CD4-positive, alpha-beta T cell treated with Interleukin-4 for 4 hours (primary cell): ENCODE measurements around the gene ITGA8.

Experiments
- DNase-seq: peaks from one replicate; pipeline ENCODE4 v3.0.0-alpha.2; 2020

ITGA8 gene

GRCh38 chr10:15730341-15730740, 10.6 kb upstream of the ITGA8 start:
- DNase-seq: no peak

GRCh38 chr10:15729890-15730289, 10.2 kb upstream of the ITGA8 start:
- no peak for DNase-seq

GRCh38 chr10:15726042-15726441, 6.3 kb upstream of the ITGA8 start:
- no peak for DNase-seq

- DNase-seq: no peak
Observed at GRCh38 chr10:15725603-15726002, 5.9 kb upstream of the ITGA8 start.

DNA sequence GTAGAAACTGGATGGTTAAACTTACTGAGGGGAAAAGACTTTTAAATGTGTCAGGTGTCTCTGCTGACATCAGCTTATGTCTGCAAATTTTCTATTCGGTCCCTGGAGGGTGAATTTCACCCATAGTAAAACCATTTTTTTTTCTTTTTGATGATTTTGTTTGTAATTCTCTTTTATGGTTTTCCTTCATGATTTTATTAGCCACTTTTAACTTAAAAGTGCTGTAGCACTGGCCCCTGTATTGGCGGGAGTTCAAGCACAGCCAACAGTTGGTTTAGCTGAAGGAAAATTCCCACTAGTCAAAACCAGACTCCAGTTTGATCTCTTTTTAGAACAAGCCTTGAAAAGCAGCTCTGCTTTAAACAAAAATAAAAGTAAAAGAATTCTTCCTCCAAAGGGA, 5.0 kb upstream of the ITGA8 start:
- no peak for DNase-seq

DNA sequence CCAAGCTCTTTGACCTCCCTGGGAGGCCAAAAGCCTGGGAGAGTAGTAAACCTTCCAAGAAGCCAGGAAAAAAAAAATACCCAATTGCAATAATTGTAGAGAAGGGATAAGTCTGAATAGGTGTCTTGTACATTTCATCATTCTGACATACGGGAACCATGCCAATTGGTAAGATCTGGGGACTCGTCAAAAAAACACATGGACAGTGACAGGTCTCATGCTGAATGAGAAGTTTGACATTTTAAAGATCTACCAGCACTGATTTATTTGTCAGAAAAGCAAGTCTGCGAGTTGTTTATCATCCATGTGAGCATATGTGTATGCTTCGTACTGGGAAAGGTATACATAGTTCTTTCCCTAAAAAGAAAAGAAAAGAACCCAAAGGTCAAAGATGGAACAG, 4.1 kb upstream of the ITGA8 start:
- no peak for DNase-seq

GRCh38 chr10:15720635-15721287, 1.0 kb upstream of the ITGA8 start:
- DNase-seq: no peak

DNA sequence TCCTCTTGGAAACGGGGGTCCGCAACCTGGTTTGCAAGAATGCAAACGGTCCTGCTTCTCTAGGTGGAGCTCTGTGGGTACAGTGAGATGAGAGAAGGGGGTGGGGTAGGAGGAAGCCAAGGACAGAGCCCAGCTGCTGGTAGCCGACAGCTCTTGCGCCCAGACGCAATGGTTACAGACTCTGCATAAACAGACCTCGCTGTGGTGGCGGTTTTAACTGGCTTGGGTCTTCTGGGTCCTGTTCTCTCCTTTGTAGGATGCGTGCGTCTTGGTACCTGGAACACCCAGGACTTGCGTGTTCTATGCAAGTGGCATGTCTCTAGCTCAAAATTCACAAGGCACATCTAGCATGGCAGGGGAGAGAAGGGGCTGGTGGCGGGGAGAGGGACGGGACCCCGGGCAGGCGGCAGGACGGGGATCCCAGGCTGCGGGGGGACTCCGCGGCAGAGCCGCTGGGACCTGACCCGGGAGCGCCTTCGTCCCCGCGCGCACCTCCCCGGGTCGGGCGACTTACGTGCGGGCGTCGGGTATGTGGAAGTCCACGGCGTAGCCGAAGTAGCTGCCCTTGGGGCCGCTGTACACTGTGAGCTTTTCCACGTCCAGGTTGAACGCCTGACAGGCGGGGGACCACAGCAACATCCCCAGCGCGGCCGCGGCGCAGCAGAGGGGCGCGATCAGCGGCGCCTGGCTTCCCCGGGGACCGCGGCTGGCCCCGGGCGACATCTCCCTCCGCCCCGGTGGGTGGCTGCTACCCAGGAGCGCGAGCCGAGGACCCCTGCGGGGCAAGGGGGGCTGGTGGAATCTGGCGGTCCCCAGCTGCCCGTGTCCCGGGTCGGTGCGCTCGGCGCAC, 448 bp downstream of the ITGA8 start:
- DNase-seq: no peak

- DNase-seq: no peak
Observed at GRCh38 chr10:15718694-15719048, 1.1 kb downstream of the ITGA8 start.

- no peak for DNase-seq
Observed at GRCh38 chr10:15715619-15716227, 4.0 kb downstream of the ITGA8 start.

DNA sequence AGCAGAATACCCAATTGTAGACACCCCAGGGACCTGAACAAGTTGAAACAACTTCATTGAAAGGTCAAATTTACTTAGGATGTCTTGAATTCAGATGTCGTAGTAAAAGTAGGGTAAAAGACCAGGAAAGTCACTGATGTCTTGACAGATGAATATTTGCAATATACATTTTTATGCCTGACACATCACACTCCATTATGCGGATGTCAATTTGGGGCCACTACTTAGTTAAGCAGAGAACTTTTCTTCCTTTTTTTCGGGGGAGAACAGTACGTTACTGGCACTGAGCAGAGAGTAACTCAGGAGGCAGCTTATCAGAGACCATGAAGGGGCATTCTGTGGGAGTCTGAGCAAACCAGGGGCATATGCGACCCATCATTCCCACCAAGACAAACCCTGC, 4.9 kb downstream of the ITGA8 start:
- DNase-seq: no peak

GRCh38 chr10:15712883-15713282, 6.8 kb downstream of the ITGA8 start:
- DNase-seq: no peak

- DNase-seq: no peak
Observed at GRCh38 chr10:15710455-15710854, 9.3 kb downstream of the ITGA8 start.

- no peak for DNase-seq
Observed at GRCh38 chr10:15705298-15705697, 14.4 kb downstream of the ITGA8 start.

DNA sequence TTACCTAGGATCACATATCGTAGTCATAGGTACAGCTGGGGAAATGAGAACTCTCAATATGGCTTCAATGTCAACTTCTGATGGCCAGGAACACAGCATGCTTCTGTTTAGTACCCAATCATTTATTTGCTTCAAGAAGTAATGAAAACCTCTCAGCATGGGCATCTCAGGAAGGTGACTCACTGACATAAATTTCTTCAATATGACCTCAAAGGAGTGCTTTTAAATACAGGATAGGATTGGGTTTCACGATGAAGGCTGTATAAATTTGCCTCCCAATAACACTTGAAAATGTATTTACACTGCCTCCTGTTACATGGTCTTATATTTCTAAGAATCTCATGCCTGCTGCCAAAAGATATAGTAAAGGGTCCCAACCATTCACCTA, 15.1 kb downstream of the ITGA8 start:
- DNase-seq: no peak

DNA sequence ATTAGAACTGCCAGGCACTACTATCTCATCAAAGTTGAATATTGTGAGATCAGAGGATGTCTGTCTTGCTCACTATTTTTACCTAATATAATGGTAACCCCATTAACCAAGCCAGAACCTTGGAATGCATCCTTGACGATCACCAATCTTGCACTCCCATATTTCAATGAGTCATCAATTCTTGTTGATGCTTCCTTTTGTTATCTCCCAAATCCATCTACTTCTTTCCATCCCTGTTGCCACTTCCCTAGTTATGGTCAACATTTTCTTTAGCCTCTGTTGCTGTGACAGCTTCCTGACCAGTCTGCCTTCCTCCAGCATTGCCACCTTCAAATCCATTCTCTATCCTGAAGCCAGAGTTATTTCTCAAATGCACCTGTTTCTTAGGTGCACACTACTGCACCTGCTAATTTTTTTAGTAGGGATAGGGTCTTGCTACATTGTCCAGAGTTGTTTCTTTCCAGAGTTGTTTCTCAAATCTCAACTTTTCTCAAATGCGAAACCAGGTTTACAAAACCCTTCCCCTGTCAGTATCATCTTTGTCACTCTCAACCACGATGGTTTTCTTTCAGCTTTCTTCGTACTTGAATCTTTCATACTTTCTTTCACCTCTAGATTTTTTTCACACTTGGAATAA, 15.7 kb downstream of the ITGA8 start:
- DNase-seq: no peak

- DNase-seq: no peak
Observed at GRCh38 chr10:15703151-15703880, 16.4 kb downstream of the ITGA8 start.

- DNase-seq: no peak
Observed at GRCh38 chr10:15700078-15700674, 19.5 kb downstream of the ITGA8 start.

- DNase-seq: no peak
Observed at GRCh38 chr10:15695852-15696251, 23.9 kb downstream of the ITGA8 start.

DNA sequence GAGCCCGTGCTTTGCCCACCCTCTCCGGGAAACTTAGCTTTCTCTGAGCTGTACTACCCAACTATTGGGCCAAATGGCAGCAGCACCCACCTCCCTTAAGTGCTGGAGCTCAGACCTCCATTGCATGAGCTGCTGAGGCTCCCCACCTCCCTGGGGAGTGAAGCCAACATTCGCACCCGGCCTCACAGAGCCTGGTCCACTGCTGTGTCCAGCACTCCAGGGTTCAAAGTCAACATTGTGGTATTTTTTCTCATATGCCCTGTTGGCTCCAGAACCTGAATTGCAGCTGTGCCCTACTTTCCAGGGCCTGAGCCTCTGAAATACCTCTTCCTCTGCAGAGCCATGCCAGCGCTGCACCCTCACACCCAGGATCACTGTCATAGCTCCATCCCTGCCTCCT, 29.7 kb downstream of the ITGA8 start:
- DNase-seq: no peak

DNA sequence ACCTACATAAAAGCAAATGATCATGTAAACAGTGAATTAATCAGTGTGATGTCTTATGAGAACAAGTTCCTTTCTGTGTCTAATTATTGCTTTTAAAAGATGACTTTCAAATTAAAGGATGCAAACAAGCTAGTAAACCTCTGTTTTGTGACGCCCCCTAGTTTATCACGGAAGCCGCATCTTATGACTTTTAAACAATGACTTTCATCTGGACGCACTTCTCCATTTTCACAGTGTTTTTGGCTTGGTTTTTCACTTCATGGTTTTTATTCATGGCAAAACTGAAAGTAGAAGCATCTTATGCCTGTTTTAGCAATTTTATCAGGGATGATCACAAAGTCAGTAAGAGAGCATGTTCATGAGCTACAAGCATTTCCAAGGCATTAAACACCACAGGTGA, 35.0 kb downstream of the ITGA8 start:
- DNase-seq: no peak

- DNase-seq: no peak
Observed at GRCh38 chr10:15681076-15681475, 38.6 kb downstream of the ITGA8 start.

DNA sequence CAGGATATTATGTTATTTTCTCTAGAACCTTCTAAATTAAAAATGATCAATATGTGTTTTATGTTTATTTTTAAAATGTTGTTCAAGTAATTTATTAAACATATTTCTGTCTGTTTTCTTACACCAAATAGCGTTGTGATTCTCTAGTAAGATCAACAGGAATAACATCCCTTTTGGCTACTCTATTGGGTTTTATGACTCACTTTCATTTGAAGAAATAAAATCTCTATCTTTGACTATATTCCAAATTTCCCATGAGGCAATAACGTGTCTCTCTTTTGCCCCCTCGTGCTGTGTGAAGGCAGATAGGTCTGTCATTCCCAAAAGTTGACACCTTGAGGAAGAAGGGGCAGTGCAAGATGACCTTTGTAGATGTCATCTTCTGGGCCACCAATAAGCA, 40.9 kb downstream of the ITGA8 start:
- no peak for DNase-seq
